Measurements from ENCODE around the gene PTPRF.

DNA sequence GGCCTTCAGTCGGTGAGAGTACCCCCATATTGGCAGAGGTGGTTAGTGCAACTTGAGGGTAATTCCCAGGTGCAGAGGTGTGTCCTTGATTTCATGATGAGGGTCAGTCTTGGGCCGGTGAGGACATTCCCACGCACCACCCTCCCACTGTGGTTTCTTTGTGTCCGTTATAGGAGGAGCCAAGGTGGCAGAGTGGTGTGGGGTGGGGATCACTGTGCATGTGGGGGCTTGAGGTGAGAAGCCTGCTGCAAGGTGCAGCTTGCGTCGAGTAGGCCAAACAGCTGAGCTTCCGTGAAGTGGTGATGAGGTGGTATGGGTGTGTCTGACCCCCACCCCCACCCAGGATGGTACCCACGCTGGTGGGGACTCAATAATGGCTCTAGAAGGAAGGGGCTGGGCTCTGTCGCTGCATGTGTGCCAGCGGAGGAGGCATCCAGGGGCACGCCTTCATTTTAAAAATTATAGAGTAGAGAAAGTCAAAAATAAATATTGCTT lies 6.2 kb downstream of the PTPRF start:
- TF ChIP-seq, protein P1, sequence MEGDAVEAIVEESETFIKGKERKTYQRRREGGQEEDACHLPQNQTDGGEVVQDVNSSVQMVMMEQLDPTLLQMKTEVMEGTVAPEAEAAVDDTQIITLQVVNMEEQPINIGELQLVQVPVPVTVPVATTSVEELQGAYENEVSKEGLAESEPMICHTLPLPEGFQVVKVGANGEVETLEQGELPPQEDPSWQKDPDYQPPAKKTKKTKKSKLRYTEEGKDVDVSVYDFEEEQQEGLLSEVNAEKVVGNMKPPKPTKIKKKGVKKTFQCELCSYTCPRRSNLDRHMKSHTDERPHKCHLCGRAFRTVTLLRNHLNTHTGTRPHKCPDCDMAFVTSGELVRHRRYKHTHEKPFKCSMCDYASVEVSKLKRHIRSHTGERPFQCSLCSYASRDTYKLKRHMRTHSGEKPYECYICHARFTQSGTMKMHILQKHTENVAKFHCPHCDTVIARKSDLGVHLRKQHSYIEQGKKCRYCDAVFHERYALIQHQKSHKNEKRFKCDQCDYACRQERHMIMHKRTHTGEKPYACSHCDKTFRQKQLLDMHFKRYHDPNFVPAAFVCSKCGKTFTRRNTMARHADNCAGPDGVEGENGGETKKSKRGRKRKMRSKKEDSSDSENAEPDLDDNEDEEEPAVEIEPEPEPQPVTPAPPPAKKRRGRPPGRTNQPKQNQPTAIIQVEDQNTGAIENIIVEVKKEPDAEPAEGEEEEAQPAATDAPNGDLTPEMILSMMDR (IDR thresholded peaks at IDR 0.05; ENCODE audit: low read depth, low read length, poor library complexity, severe bottlenecking): no peak
- TF ChIP-seq EZH2phosphoT487 (IDR thresholded peaks at IDR 0.05; ENCODE audit: borderline replicate concordance, low read length): no peak
